ENCODE measurements around the gene LKAAEAR1.
A peak's percentile ranks its signal among the peaks of the same experiment; 100 is the strongest.

The LKAAEAR1 gene

GRCh38 chr20:64049060-64049877 is 34.9 kb downstream of the LKAAEAR1 start, which contains the start of gene SOX18:
TSS of gene SOX18 (minus strand) at chr20:64049639. CDS start at chr20:64049516, 123 bp downstream.
- H3K4me3 ChIP-seq (replicated peaks in 1 of 2; ENCODE audit: low read depth in 2 of 2, low read length in 2 of 2): peak within 1 kb of the TSS in 1 of 2 donors; percentile 44
- peak; percentile 29 to 56 for DNase-seq (ENCODE audit: low read depth in 2 of 2)
- TF ChIP-seq CTCF (IDR thresholded peaks at IDR 0.05; ENCODE audit: low read depth, low read length): no peak

- TF ChIP-seq CTCF (IDR thresholded peaks at IDR 0.05; ENCODE audit: low read depth, low read length): no peak
- no peak for DNase-seq (ENCODE audit: low read depth in 2 of 2)
- H3K4me3 ChIP-seq (replicated peaks in 1 of 2; ENCODE audit: low read depth in 2 of 2, low read length in 2 of 2): peak overlapping the region in 1 of 2 donors; percentile 44
These were observed 35.7 kb downstream of the LKAAEAR1 start for GRCh38 chr20:64048402-64049044.

- no peak for DNase-seq (ENCODE audit: low read depth in 2 of 2)
- peak overlapping the region in 1 of 2 donors; percentile 30 for H3K4me3 ChIP-seq (replicated peaks in 1 of 2; ENCODE audit: low read depth in 2 of 2, low read length in 2 of 2)
- no peak for TF ChIP-seq CTCF (IDR thresholded peaks at IDR 0.05; ENCODE audit: low read depth, low read length)
These were observed 36.2 kb downstream of the LKAAEAR1 start for GRCh38 chr20:64047968-64048401.

GRCh38 chr20:64047046-64047389 is 37.2 kb downstream of the LKAAEAR1 start:
- no peak overlapping the region for H3K4me3 ChIP-seq (replicated peaks in 1 of 2; ENCODE audit: low read depth in 2 of 2, low read length in 2 of 2)
- DNase-seq (ENCODE audit: low read depth in 2 of 2): no peak
- TF ChIP-seq CTCF (IDR thresholded peaks at IDR 0.05; ENCODE audit: low read depth, low read length): no peak

GRCh38 chr20:64045346-64046011 is 38.7 kb downstream of the LKAAEAR1 start:
- DNase-seq (ENCODE audit: low read depth in 2 of 2): no peak
- no peak overlapping the region for H3K4me3 ChIP-seq (replicated peaks in 1 of 2; ENCODE audit: low read depth in 2 of 2, low read length in 2 of 2)
- no peak for TF ChIP-seq CTCF (IDR thresholded peaks at IDR 0.05; ENCODE audit: low read depth, low read length)

- DNase-seq (ENCODE audit: low read depth in 2 of 2): peak; percentile 56 to 73
- no peak overlapping the region for H3K4me3 ChIP-seq (replicated peaks in 1 of 2; ENCODE audit: low read depth in 2 of 2, low read length in 2 of 2)
- TF ChIP-seq CTCF (IDR thresholded peaks at IDR 0.05; ENCODE audit: low read depth, low read length): no peak
These were observed 39.5 kb downstream of the LKAAEAR1 start for GRCh38 chr20:64044484-64045247.

All from cardiac fibroblast (primary cell).